ENCODE measurements around the gene KLHL13. TPM values are rescaled to one million over a fixed set of nuclear protein-coding genes. Genes with fewer than 3 reads are reported as not detected.
A peak's percentile ranks its signal among the peaks of the same experiment; 100 is the strongest.

KLHL13 gene
- total and polyA plus RNA-seq, 10 of the 15 experiments (the other 5 are each of a cell fraction or from before 2014, with no cell fraction given): 8.2 to 34.1 (median 13.8) TPM

- no TSS peak for BruUV-seq (replicated peaks)
- ChIA-PET CTCF (interaction anchor here (0.7 to 0.8 kb wide), 2 partner anchors 50 to 110 kb away, joined by 3 read pairs; no protein-coding TSS in a partner anchor), POLR2A (no interaction called here), SMC1A (ENCODE audit: uncharacterized antibody, unreplicated experiment) (interaction anchor here (1.7 kb wide), 1 partner anchor 92 kb away, joined by 3 read pairs; no protein-coding TSS in a partner anchor), RAD21 (ENCODE audit: unreplicated experiment) (no interaction called here)
- Histone ChIP-seq H4K20me1 (ENCODE audit: control insufficient read depth, insufficient read depth) (no peaks in the 10 kb centered on the region), H3K27me3 (replicated peaks in 1 of 2; ENCODE audit: control insufficient read depth in 2 of 2, insufficient read depth in 2 of 2, low read length in 1 of 2) (no peaks in the 10 kb centered on the region), H3K4me2 (ENCODE audit: control insufficient read depth, insufficient read depth) (no peak overlapping the region), H3K9ac (ENCODE audit: control insufficient read depth, insufficient read depth, low read length) (peak overlapping the region; percentile 50; the same call in 1 of the 2 replicates), H2AFZ (ENCODE audit: control insufficient read depth, low read depth, low read length) (peak overlapping the region; percentile 68), H3K4me1 (ENCODE audit: control insufficient read depth, insufficient read depth, low read length) (no peaks in the 10 kb centered on the region), H3K36me3 (ENCODE audit: control insufficient read depth in 2 of 2, insufficient read depth in 2 of 2, low read length in 1 of 2) (no peaks in the 10 kb centered on the region), H3K9me3 (replicated peaks; ENCODE audit: control insufficient read depth, insufficient read depth, low read length) (no peaks in the 10 kb centered on the region), H3K4me3 (peak overlapping the region; percentile 37), H3K27ac (ENCODE audit: control insufficient read depth, insufficient read depth) (no peak overlapping the region; the same call in 1 of the 2 replicates), H3K79me2 (ENCODE audit: control insufficient read depth, insufficient read depth, low read length) (no peaks in the 10 kb centered on the region)
- TF ChIP-seq EGR1 (IDR thresholded peaks at IDR 0.05; ENCODE audit: borderline replicate concordance in 1 of 2, low read depth in 2 of 2, low read length in 2 of 2): peak in 1 of 2 experiments; percentile 27; a peak in 1 of 3 replicates
- TF ChIP-seq KAT2A (conservative IDR thresholded peaks at IDR 0.05; ENCODE audit: control insufficient read depth, low read depth, low read length): no peak
- in situ Hi-C loops (cut with MboI) (no loop called here), intact Hi-C loops (cut with micrococcal nuclease; ENCODE audit: unreplicated experiment) (no loop called here)
- FAIRE-seq (no peak), ATAC-seq (peak; percentile 72), DNase-seq (ENCODE audit: low read depth, low spot score) (no peak)
- WGBS (ENCODE audit: insufficient coverage, insufficient replicate concordance, low lambda C conversion rate, missing lambda C conversion rate): 54% methylated on average over 39 of the region's 53 CpGs
Measured at GRCh38 chrX:118115953-118116712, 477 bp downstream of the KLHL13 start.

DNA sequence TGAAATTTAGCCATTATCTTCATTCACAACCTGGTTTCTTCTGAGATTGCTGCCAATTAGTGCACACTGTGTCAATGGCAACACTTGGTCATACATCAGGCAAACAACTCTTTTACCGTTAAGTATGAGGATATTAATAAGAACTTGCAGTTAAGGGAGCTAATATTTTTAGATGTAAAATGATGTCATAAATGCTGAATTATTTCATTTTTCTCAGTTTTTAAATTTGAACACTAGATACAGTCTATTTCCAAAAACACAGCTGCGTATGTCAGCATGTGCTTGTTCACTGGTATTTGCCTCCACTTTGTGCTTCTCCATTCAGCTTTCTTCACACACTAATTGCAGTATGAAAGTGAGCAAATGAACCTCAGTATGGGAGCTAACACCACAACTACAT, 1.6 kb downstream of the KLHL13 start:
- ChIA-PET CTCF (interaction anchor here (0.8 to 1.3 kb wide), 2 partner anchors 9 to 111 kb away, joined by 3 to 4 read pairs; no protein-coding TSS in a partner anchor), SMC1A (ENCODE audit: uncharacterized antibody, unreplicated experiment) (no interaction called here), RAD21 (ENCODE audit: unreplicated experiment) (no interaction called here), POLR2A (no interaction called here)
- Histone ChIP-seq H3K4me2 (ENCODE audit: control insufficient read depth, insufficient read depth) (no peak overlapping the region), H2AFZ (ENCODE audit: control insufficient read depth, low read depth, low read length) (no peak overlapping the region), H3K27ac (ENCODE audit: control insufficient read depth, insufficient read depth) (no peak overlapping the region), H3K79me2 (ENCODE audit: control insufficient read depth, insufficient read depth, low read length) (no peaks in the 10 kb centered on the region), H3K9me3 (replicated peaks; ENCODE audit: control insufficient read depth, insufficient read depth, low read length) (no peaks in the 10 kb centered on the region), H3K27me3 (replicated peaks in 1 of 2; ENCODE audit: control insufficient read depth in 2 of 2, insufficient read depth in 2 of 2, low read length in 1 of 2) (no peaks in the 10 kb centered on the region), H4K20me1 (ENCODE audit: control insufficient read depth, insufficient read depth) (no peaks in the 10 kb centered on the region), H3K36me3 (ENCODE audit: control insufficient read depth in 2 of 2, insufficient read depth in 2 of 2, low read length in 1 of 2) (no peaks in the 10 kb centered on the region), H3K4me3 (no peak overlapping the region), H3K4me1 (ENCODE audit: control insufficient read depth, insufficient read depth, low read length) (no peaks in the 10 kb centered on the region), H3K9ac (ENCODE audit: control insufficient read depth, insufficient read depth, low read length) (no peak overlapping the region)
- BruUV-seq (replicated peaks): no TSS peak
- in situ Hi-C loops (cut with MboI): no loop called here
- whole genome bisulfite sequencing (ENCODE audit: insufficient coverage, insufficient replicate concordance, low lambda C conversion rate, missing lambda C conversion rate): 57% methylated on average over 2 of the region's 2 CpGs
- TF ChIP-seq BMI1 (IDR thresholded peaks at IDR 0.05; ENCODE audit: borderline replicate concordance): no peak
- TF ChIP-seq KLF5 (IDR thresholded peaks at IDR 0.05; ENCODE audit: partially characterized antibody): no peak
- no peak for TF ChIP-seq FOXK2 (IDR thresholded peaks at IDR 0.05)
- no peak for TF ChIP-seq TBL1XR1 (IDR thresholded peaks at IDR 0.05; ENCODE audit: low read depth, low read length)
- 0 out of 3 replicates have a peak, but pooled peaks have one; percentile 8 for ATAC-seq
- no peak for DNase-seq (ENCODE audit: low read depth, low spot score)
- intact Hi-C loops (cut with micrococcal nuclease; ENCODE audit: unreplicated experiment): no loop called here
- FAIRE-seq: no peak

All from GM12878 (cell line).